GM21360 (cell line): ENCODE results near the gene TLE3.

Experiments
- ATAC-seq: cut with Tn5 transposase; IDR thresholded peaks from one replicate; pipeline ENCODE4 v1.9.1; 2021; ENCODE audit warnings: mild to moderate bottlenecking, moderate library complexity; ENCODE audit not compliant: unreplicated experiment

The TLE3 gene

GRCh38 chr15:70064441-70064840 is 33.3 kb downstream of the TLE3 start:
- ATAC-seq, result no peak

GRCh38 chr15:70063980-70064379 is 33.7 kb downstream of the TLE3 start:
- no peak for ATAC-seq

GRCh38 chr15:70063261-70063925 is 34.3 kb downstream of the TLE3 start:
- ATAC-seq, result no peak

GRCh38 chr15:70062321-70062956 is 35.3 kb downstream of the TLE3 start:
- no peak for ATAC-seq

- no peak for ATAC-seq
Observed at GRCh38 chr15:70061696-70062270, 35.9 kb downstream of the TLE3 start.

GRCh38 chr15:70060993-70061305 is 36.8 kb downstream of the TLE3 start:
- ATAC-seq, result no peak

GRCh38 chr15:70060214-70060992 is 37.3 kb downstream of the TLE3 start:
- no peak for ATAC-seq

GRCh38 chr15:70059476-70060213 is 38.1 kb downstream of the TLE3 start:
- no peak for ATAC-seq

- ATAC-seq, result no peak
Observed at GRCh38 chr15:70058642-70059360, 38.9 kb downstream of the TLE3 start.

GRCh38 chr15:70057931-70058641 is 39.6 kb downstream of the TLE3 start:
- ATAC-seq, result no peak

- no peak for ATAC-seq
Observed at GRCh38 chr15:70056091-70056680, 41.5 kb downstream of the TLE3 start.

- ATAC-seq, result no peak
Observed at GRCh38 chr15:70055601-70056051, 42.1 kb downstream of the TLE3 start.

- ATAC-seq, result no peak
Observed at GRCh38 chr15:70054884-70055387, 42.8 kb downstream of the TLE3 start.

- ATAC-seq, result no peak
Observed at GRCh38 chr15:70054366-70054765, 43.4 kb downstream of the TLE3 start.

- ATAC-seq, result no peak
Observed at GRCh38 chr15:70053716-70054229, 43.9 kb downstream of the TLE3 start.

GRCh38 chr15:70053001-70053715 is 44.6 kb downstream of the TLE3 start:
- ATAC-seq, result no peak

GRCh38 chr15:70051948-70052633 is 45.6 kb downstream of the TLE3 start:
- no peak for ATAC-seq

GRCh38 chr15:70050970-70051369 is 46.7 kb downstream of the TLE3 start:
- ATAC-seq, result no peak
